H9 (cell line): ENCODE data around the gene ATP2B2. TPM values are rescaled to one million over a fixed set of nuclear protein-coding genes. Genes with fewer than 3 reads are reported as not detected.

Source experiments
- DNase-seq: peaks from one replicate; pipeline ENCODE4 v3.0.0-alpha.2; 2017
- H2AFZ ChIP-seq: one replicate; pipeline ENCODE4 v1.6.1; 2013; ENCODE audit warnings: mild to moderate bottlenecking, low read length, control low read depth, moderate library complexity
- H2AK5ac ChIP-seq: 2 replicates; pipeline ENCODE4 v1.6.1; 2013; ENCODE audit warnings: low read length, control low read depth, mixed read lengths; ENCODE audit not compliant: insufficient read length
- H2BK120ac ChIP-seq: one replicate; pipeline ENCODE4 v1.6.1; 2013; ENCODE audit warnings: low read depth, mild to moderate bottlenecking, low read length, control low read depth, inconsistent platforms; ENCODE audit not compliant: poor library complexity, severe bottlenecking
- H2BK12ac ChIP-seq: 2 replicates; pipeline ENCODE4 v1.6.1; 2013; ENCODE audit warnings: low read length, control low read depth, mixed read lengths, low read depth; ENCODE audit not compliant: insufficient read length
- H2BK15ac ChIP-seq: 2 replicates; pipeline ENCODE4 v1.6.1; 2013; ENCODE audit warnings: low read depth, low read length, control low read depth
- H2BK20ac ChIP-seq: one replicate; pipeline ENCODE4 v1.6.1; 2013; ENCODE audit warnings: low read depth, mild to moderate bottlenecking, low read length, control low read depth, inconsistent platforms; ENCODE audit not compliant: poor library complexity, severe bottlenecking
- H2BK5ac ChIP-seq: 2 replicates; pipeline ENCODE4 v1.6.1; 2013; ENCODE audit warnings: low read length, control low read depth, mixed read lengths; ENCODE audit not compliant: insufficient read length
- H3K14ac ChIP-seq: 2 replicates; pipeline ENCODE4 v1.6.1; 2013; ENCODE audit warnings: low read length, control low read depth; ENCODE audit not compliant: insufficient read depth
- H3K18ac ChIP-seq: 2 replicates; pipeline ENCODE4 v1.6.1; 2013; ENCODE audit warnings: low read depth, mild to moderate bottlenecking, mixed read lengths, low read length, control low read depth; ENCODE audit not compliant: insufficient read length
- H3K23ac ChIP-seq: 2 replicates; pipeline ENCODE4 v1.6.1; 2013; ENCODE audit warnings: low read length, control low read depth, mixed read lengths, low read depth; ENCODE audit not compliant: insufficient read length
- H3K23me2 ChIP-seq: 2 replicates; pipeline ENCODE4 v1.6.1; 2013; ENCODE audit warnings: low read depth, mild to moderate bottlenecking, mixed read lengths, low read length, control low read depth; ENCODE audit not compliant: insufficient read length, poor library complexity, severe bottlenecking
- H3K27ac ChIP-seq: 2 replicates; pipeline ENCODE4 v1.5.1; 2013; ENCODE audit warnings: low read length, control low read depth, mixed read lengths, low read depth; ENCODE audit not compliant: insufficient read length
- H3K27me3 ChIP-seq: 2 replicates; pipeline ENCODE4 v1.6.1; 2013; ENCODE audit warnings: low read length, control low read depth, inconsistent platforms; ENCODE audit not compliant: insufficient read depth
- H3K4ac ChIP-seq: 2 replicates; pipeline ENCODE4 v1.6.1; 2013; ENCODE audit warnings: low read depth, mild to moderate bottlenecking, control low read depth, inconsistent platforms, low read length, moderate library complexity
- H3K4me1 ChIP-seq: 2 replicates; pipeline ENCODE4 v1.6.1; 2013; ENCODE audit warnings: low read length, control low read depth, inconsistent platforms; ENCODE audit not compliant: insufficient read depth
- H3K4me2 ChIP-seq: 2 replicates; pipeline ENCODE4 v1.6.1; 2013; ENCODE audit warnings: low read length, control low read depth, mixed read lengths; ENCODE audit not compliant: insufficient read length, insufficient read depth
- H3K56ac ChIP-seq: 2 replicates; pipeline ENCODE4 v1.6.1; 2013; ENCODE audit warnings: low read depth, mild to moderate bottlenecking, mixed read lengths, low read length, control low read depth; ENCODE audit not compliant: insufficient read length
- H3K79me1 ChIP-seq: 2 replicates; pipeline ENCODE4 v1.6.1; 2013; ENCODE audit warnings: low read depth, mild to moderate bottlenecking, moderate library complexity, low read length, control low read depth, inconsistent platforms; ENCODE audit not compliant: insufficient read depth, poor library complexity, severe bottlenecking
- H3K79me2 ChIP-seq: 2 replicates; pipeline ENCODE4 v1.6.1; 2013; ENCODE audit warnings: low read length, control low read depth, inconsistent platforms; ENCODE audit not compliant: insufficient read depth
- H3K9ac ChIP-seq: 2 replicates; pipeline ENCODE4 v1.6.1; 2013; ENCODE audit warnings: low read length, control low read depth, mixed read lengths; ENCODE audit not compliant: insufficient read length; ENCODE audit errors: extremely low read depth
- H3K9me3 ChIP-seq: one replicate; pipeline ENCODE4 v1.6.1; 2013; ENCODE audit warnings: low read depth, low read length, inconsistent platforms; ENCODE audit not compliant: control insufficient read depth
- H3T11ph ChIP-seq: one replicate; pipeline ENCODE4 v1.6.1; 2013; ENCODE audit warnings: mild to moderate bottlenecking, low read length, control low read depth, inconsistent platforms
- H4K20me1 ChIP-seq: one replicate; pipeline ENCODE4 v1.6.1; 2013; ENCODE audit not compliant: control insufficient read depth, insufficient read length, insufficient read depth
- H4K5ac ChIP-seq: 2 replicates; pipeline ENCODE4 v1.6.1; 2013; ENCODE audit warnings: low read depth, mild to moderate bottlenecking, mixed read lengths, low read length, control low read depth; ENCODE audit not compliant: insufficient read length
- H4K8ac ChIP-seq: replicated peaks from 2 replicates; pipeline ENCODE4 v1.6.1; 2013; ENCODE audit warnings: low read length, control low read depth, mixed read lengths, low read depth; ENCODE audit not compliant: insufficient read length
- H4K91ac ChIP-seq: 2 replicates; pipeline ENCODE4 v1.6.1; 2013; ENCODE audit warnings: low read depth, mild to moderate bottlenecking, moderate library complexity, mixed read lengths, low read length, control low read depth; ENCODE audit not compliant: insufficient read length
- H3K27ac Mint-ChIP-seq, 3 experiments: 2 replicates in 2 of 3; 3 replicates in 1 of 3; pipeline ENCODE4 v1.8.0; 2020 to 2021; ENCODE audit warnings: mixed read lengths in 3 of 3, mild to moderate bottlenecking in 1 of 3, moderate library complexity in 1 of 3
- H3K27me3 Mint-ChIP-seq: 2 replicates; pipeline ENCODE4 v1.8.0; 2021; ENCODE audit warnings: low read depth, mild to moderate bottlenecking, moderate library complexity, mixed read lengths
- H3K36me3 Mint-ChIP-seq, 3 experiments: 2 replicates in 2 of 3; 3 replicates in 1 of 3; pipeline ENCODE4 v1.8.0; 2020 to 2021; ENCODE audit warnings: low read depth in 3 of 3, mixed read lengths in 3 of 3; ENCODE audit not compliant: insufficient read depth in 1 of 3
- H3K4me1 Mint-ChIP-seq, 2 experiments: 2 replicates each; pipeline ENCODE4 v1.8.0; 2020; ENCODE audit warnings: mixed read lengths in 2 of 2
- H3K4me3 Mint-ChIP-seq, 2 experiments: 2 replicates in 1 of 2; 3 replicates in 1 of 2; pipeline ENCODE4 v1.8.0; 2020 to 2021; ENCODE audit warnings: mild to moderate bottlenecking in 2 of 2, mixed read lengths in 2 of 2, moderate library complexity in 1 of 2
- H3K9me3 Mint-ChIP-seq, 2 experiments: 2 replicates in 1 of 2; 3 replicates in 1 of 2; pipeline ENCODE4 v1.8.0; 2020; ENCODE audit warnings: mild to moderate bottlenecking in 2 of 2, mixed read lengths in 2 of 2, moderate library complexity in 1 of 2
- CTCF ChIP-seq: fragments of 200-600 bp; sonication (generic); conservative IDR thresholded peaks from 3 replicates; pipeline ENCODE4 v1.8.0; 2021; ENCODE audit warnings: antibody characterized with exemption, mild to moderate bottlenecking
- WGBS: extraction: QIAGEN DNeasy Blood & Tissue Kit; methylation state at CpG from one replicate; pipeline ENCODE4 v1.1.7; 2013; ENCODE audit warnings: missing lambda C conversion rate, low lambda C conversion rate, mixed read lengths; ENCODE audit not compliant: insufficient read length; ENCODE audit errors: extremely low coverage; 5-methylcytosine and 5-hydroxymethylcytosine counted together
- total RNA-seq: library from RNA; stranded (reverse); gene quantifications from 2 replicates; pipeline ENCODE4 v1.2.1, GENCODE V29; 2021

Gene ATP2B2
- total RNA-seq, 1 experiment from 2014 or later, result 0.33 TPM

DNA sequence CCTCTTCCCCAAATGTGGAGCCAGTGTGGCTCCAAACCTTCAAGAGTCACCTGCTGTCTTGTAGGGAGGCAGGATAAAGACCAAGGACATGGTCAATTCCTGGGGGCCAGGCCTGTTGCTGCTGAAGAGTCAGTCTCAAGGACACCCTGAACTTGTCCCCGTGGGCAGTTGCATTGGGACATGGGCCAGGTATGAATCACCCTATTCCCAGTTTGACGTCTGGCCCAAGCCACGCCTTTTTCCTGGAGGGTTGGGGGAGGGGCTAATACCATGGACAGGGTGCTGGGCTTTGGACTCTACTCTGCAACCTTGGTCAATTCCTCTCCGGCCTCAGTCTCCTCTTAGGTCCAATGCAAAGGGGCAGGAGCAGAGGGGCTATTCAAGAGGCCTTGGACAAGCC is 10.4 kb downstream of the ATP2B2 start:
- Mint-ChIP-seq H3K27ac (no peak overlapping the region), H3K9me3 (no peaks in the 10 kb centered on the region), H3K4me3 (no peak overlapping the region), H3K36me3 (no peaks in the 10 kb centered on the region), H3K4me1 (peaks cover 6 to 25% of the 10 kb centered on the region in 2 experiments), H3K27me3 (peaks cover 4% of the 10 kb centered on the region; the same call in 1 of the 2 replicates)
- H3K9me3 ChIP-seq, result no peaks in the 10 kb centered on the region
- no peak overlapping the region for H3K56ac ChIP-seq
- no peak overlapping the region for H3T11ph ChIP-seq
- H3K9ac ChIP-seq, result no peak overlapping the region
- no peak overlapping the region for H3K27ac ChIP-seq
- H2AK5ac ChIP-seq, result no peak overlapping the region
- no peak overlapping the region for H3K23ac ChIP-seq
- H3K4me1 ChIP-seq, result no peaks in the 10 kb centered on the region
- H3K23me2 ChIP-seq, result no peaks in the 10 kb centered on the region
- no peaks in the 10 kb centered on the region for H3K79me2 ChIP-seq
- H2BK20ac ChIP-seq, result no peak overlapping the region
- no peak for TF ChIP-seq CTCF
- no peak overlapping the region for H3K14ac ChIP-seq
- H3K79me1 ChIP-seq, result no peaks in the 10 kb centered on the region
- H2BK15ac ChIP-seq, result no peak overlapping the region
- H2BK5ac ChIP-seq, result no peak overlapping the region
- H4K5ac ChIP-seq, result no peak overlapping the region
- H4K91ac ChIP-seq, result no peak overlapping the region
- H3K18ac ChIP-seq, result no peak overlapping the region
- no peak for DNase-seq
- H3K4me2 ChIP-seq, result no peak overlapping the region
- H2BK120ac ChIP-seq, result no peak overlapping the region
- H4K20me1 ChIP-seq, result no peaks in the 10 kb centered on the region
- H4K8ac ChIP-seq, result no peak overlapping the region
- no peak overlapping the region for H3K4ac ChIP-seq
- no peaks in the 10 kb centered on the region for H3K27me3 ChIP-seq
- WGBS, result no CpG with 5 or more reads among the region's 4 CpGs
- no peak overlapping the region for H2AFZ ChIP-seq
- no peak overlapping the region for H2BK12ac ChIP-seq
